WI38 (cell line): ENCODE data around the gene IFNA5.

Source experiments
- H3K4me3 ChIP-seq: 2 replicates; pipeline ENCODE4 v1.5.1; 2011; ENCODE audit warnings: low read depth, mild to moderate bottlenecking, control low read depth, low read length
- CTCF ChIP-seq: IDR thresholded peaks from 2 replicates; pipeline ENCODE4 v1.5.1; 2012; ENCODE audit warnings: low read depth, mild to moderate bottlenecking, control low read depth, low read length

The IFNA5 gene

GRCh38 chr9:21316860-21317259 lies 11.7 kb upstream of the IFNA5 start:
- no peak for TF ChIP-seq CTCF

DNA sequence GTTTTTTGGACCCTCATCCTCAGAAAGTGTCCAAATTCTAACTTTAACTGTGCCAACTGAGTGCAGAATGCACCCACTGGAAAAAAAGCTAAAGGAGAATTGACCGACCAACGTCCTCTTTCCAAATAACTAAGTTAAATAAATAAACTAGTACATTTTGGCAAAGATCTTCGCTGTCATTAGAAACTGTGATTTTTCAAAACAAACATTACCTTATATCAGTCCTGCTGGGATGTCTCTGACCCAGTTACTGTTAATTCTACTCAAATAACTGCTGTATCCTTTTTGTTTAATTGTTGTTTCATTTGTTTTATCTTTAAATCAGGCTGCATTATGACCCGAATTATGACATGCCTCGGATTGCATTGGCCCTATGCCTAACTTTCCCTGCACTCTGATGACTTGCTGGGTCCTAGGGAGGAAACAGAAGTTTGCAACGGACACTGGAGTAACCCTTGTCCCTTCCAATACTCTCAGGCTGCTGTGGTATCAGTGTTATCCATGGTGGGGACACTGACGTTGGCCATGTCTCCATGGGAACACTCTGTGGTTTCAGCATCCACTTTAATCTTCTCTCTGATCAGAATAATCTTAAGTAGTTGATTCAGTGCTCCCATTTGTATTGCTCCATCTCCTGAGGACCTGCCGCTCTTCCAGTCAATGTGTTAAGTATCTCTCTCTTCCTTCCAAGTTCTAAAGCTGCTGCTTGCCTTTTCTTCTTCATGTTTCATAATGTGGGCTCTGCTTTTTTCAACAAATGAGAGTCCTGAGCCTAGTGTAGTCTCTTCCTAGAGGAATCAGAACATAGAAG lies 11.1 kb upstream of the IFNA5 start:
- TF ChIP-seq CTCF: no peak
- no peak overlapping the region for H3K4me3 ChIP-seq

More at GRCh38 chr9:21316860-21317259, 11.7 kb upstream of the IFNA5 start:
- no peak overlapping the region for H3K4me3 ChIP-seq

DNA sequence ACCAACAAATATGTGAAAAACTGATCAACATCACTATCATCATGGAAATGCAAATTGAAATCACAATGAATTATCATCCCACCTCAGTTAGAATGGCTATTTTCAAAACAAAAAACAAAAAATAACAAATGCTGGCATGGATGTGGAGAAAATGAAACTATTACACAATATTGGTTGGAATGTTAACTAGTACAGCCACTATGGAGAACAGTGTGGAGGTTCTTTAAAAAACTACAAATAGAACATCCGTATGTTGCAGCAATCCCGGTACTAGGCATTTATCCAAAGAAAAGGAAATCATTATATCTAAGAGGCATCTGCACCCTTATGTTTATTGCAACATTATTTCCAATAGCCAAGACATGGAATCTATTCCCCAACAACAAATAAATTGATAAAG lies 9.0 kb upstream of the IFNA5 start:
- no peak for TF ChIP-seq CTCF
- H3K4me3 ChIP-seq: no peak overlapping the region

DNA sequence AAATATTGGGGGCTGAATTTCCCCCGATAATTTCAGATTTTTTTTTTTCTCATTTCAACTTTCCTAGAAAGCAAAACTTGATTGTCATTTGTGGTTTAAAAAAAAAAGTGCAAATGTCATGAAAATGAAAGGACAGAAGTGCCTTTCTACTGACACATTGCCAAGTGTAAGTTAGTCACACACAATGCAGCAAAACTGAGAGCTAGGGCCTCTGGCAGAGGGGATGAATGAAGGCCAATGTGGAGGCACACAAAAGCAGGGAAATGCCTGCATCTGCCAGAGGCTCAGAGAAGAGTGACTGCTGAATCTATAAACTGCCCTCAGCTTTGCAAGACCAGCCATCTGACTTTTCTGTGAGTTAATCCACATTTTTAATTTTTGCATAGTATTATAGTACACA lies 6.8 kb upstream of the IFNA5 start:
- TF ChIP-seq CTCF: no peak
- H3K4me3 ChIP-seq: no peak overlapping the region

DNA sequence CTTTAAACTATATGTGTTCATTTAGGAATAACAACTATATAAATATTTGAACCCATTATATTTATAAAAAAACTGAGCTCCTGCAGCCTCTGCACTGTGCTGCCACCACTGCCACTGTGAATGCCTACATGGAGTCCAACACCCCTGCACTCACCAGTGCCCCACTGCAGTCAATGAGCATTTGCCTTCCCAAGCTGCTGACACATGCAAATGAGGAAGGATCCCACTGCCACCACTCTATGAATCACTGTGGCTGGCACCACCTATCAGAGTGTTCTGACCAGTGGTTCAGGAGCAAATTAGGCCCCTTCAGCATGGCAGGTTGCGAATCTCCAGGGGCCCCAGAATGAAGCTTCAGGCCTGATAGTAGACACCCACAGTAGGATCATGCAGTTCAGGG lies 9.1 kb downstream of the IFNA5 start:
- H3K4me3 ChIP-seq: no peak overlapping the region
- no peak for TF ChIP-seq CTCF

DNA sequence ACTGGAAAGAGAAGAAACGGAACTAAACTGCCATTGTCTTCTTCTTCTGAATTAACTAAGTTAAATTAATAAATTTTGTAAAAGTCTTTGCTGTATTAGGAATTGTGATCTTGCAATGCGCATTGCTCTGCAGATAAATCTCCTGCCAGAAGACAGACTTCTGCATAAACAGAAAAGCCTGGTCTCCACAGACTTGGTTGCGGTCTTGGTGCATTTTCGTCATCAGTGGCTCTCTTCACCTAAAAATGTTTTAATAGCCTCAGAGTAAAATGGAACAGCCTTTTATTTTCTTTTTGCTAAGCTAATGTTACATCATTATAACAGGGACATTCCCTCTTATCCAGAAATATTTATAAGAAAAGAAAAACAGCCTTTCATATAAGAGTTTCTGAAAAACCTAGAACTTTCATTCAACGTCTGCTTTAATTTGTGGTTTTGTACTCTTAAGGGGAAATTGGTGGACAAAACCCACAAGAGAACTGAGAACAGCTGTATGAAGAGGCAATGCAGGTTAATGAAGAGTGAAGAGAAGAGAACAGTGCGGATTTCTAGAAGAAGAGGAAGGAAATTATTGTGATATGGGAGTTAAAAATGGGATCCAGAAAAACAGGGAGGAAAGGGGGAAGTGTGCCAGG lies 10.1 kb downstream of the IFNA5 start:
- TF ChIP-seq CTCF: no peak
- no peak overlapping the region for H3K4me3 ChIP-seq

- no peak overlapping the region for H3K4me3 ChIP-seq
- no peak for TF ChIP-seq CTCF
Observed at GRCh38 chr9:21294364-21294774, 10.7 kb downstream of the IFNA5 start.
